Suprapubic skin (tissue), 4 donors: ENCODE results near the gene KLRB1.

Source experiments
- CTCF ChIP-seq, 2 donors: fragments of 200-600 bp in 1 of 2; fragments of 450-650 bp in 1 of 2; sonication (generic) in 1 of 2; IDR thresholded peaks; one replicate each; pipeline ENCODE4 v1.5.1; 2016 to 2019; ENCODE audit warnings: antibody characterized with exemption in 2 of 2, mild to moderate bottlenecking in 1 of 2, moderate library complexity in 1 of 2
- POLR2A ChIP-seq, 2 donors: fragments of 450-650 bp; IDR thresholded peaks; one replicate each; pipeline ENCODE4 v1.6.1; 2017; ENCODE audit warnings: antibody characterized with exemption in 2 of 2, mild to moderate bottlenecking in 2 of 2, moderate library complexity in 2 of 2
- POLR2AphosphoS5 ChIP-seq, 3 donors: sonication (generic); formaldehyde crosslinking; IDR thresholded peaks; one replicate each; pipeline ENCODE4 v1.6.1; 2017; ENCODE audit warnings: antibody characterized with exemption in 3 of 3

- TF ChIP-seq CTCF (IDR thresholded peaks at IDR 0.05) = no peak
- no peak for TF ChIP-seq POLR2AphosphoS5 (IDR thresholded peaks at IDR 0.05)
- TF ChIP-seq POLR2A (IDR thresholded peaks at IDR 0.05) = no peak
Measured at GRCh38 chr12:9606736-9607372, 862 bp downstream of the KLRB1 start.
